Astrocyte (in vitro differentiated cells and primary cell): ENCODE data around the gene PRCD. TPM values are rescaled to one million over a fixed set of nuclear protein-coding genes. Genes with fewer than 3 reads are reported as not detected.
A peak's percentile ranks its signal among the peaks of the same experiment; 100 is the strongest.

Experiments used
- DNase-seq: peaks from one replicate; pipeline ENCODE4 v3.0.0-alpha.2; 2010; ENCODE audit warnings: low read depth
- FAIRE-seq: peaks from 2 replicates; lab custom pipeline; 2011; peaks lifted over from hg19 to GRCh38; lab: Jason Lieb, UNC
- H2AFZ ChIP-seq: 2 replicates; pipeline ENCODE4 v1.6.0; 2012; ENCODE audit warnings: low read depth, low read length, inconsistent platforms
- H3K27ac ChIP-seq: 2 replicates; pipeline ENCODE4 v1.5.1; 2011; ENCODE audit warnings: low read depth, low read length, inconsistent platforms
- H3K27me3 ChIP-seq: 2 replicates; pipeline ENCODE4 v1.6.0; 2011; ENCODE audit warnings: low read length, inconsistent platforms; ENCODE audit not compliant: insufficient read depth
- H3K36me3 ChIP-seq: 2 replicates; pipeline ENCODE4 v1.5.1; 2011; ENCODE audit warnings: low read length, inconsistent platforms; ENCODE audit not compliant: insufficient read depth
- H3K4me1 ChIP-seq: 2 replicates; pipeline ENCODE4 v1.5.1; 2011; ENCODE audit warnings: low read length, inconsistent platforms; ENCODE audit not compliant: insufficient read depth
- H3K4me2 ChIP-seq: 2 replicates; pipeline ENCODE4 v1.6.0; 2012; ENCODE audit warnings: low read length, inconsistent platforms
- H3K4me3 ChIP-seq: 2 replicates; pipeline ENCODE4 v1.5.1; 2011; ENCODE audit warnings: low read depth, mild to moderate bottlenecking, low read length, inconsistent platforms; ENCODE audit not compliant: insufficient read depth
- H3K79me2 ChIP-seq: 2 replicates; pipeline ENCODE4 v1.6.0; 2012; ENCODE audit warnings: mild to moderate bottlenecking, low read length, inconsistent platforms; ENCODE audit not compliant: insufficient read depth
- H3K9ac ChIP-seq: 2 replicates; pipeline ENCODE4 v1.6.0; 2012; ENCODE audit warnings: mild to moderate bottlenecking, low read length, inconsistent platforms
- H3K9me3 ChIP-seq: 2 replicates; pipeline ENCODE4 v1.5.1; 2012; ENCODE audit warnings: low read depth, mild to moderate bottlenecking, low read length, inconsistent platforms; ENCODE audit not compliant: insufficient read depth
- H4K20me1 ChIP-seq: 2 replicates; pipeline ENCODE4 v1.6.0; 2012; ENCODE audit warnings: low read length, inconsistent platforms; ENCODE audit not compliant: insufficient read depth
- H3K27ac Mint-ChIP-seq: one replicate; pipeline ENCODE4 v1.8.0; 2021; ENCODE audit warnings: mild to moderate bottlenecking, mixed read lengths; ENCODE audit not compliant: unreplicated experiment
- H3K27me3 Mint-ChIP-seq: one replicate; pipeline ENCODE4 v1.8.0; 2021; ENCODE audit warnings: low read depth, mixed read lengths; ENCODE audit not compliant: unreplicated experiment
- H3K36me3 Mint-ChIP-seq: one replicate; pipeline ENCODE4 v1.8.0; 2021; ENCODE audit warnings: low read depth, mixed read lengths; ENCODE audit not compliant: unreplicated experiment
- H3K4me1 Mint-ChIP-seq: one replicate; pipeline ENCODE4 v1.8.0; 2021; ENCODE audit warnings: low read depth, mixed read lengths; ENCODE audit not compliant: unreplicated experiment
- H3K4me3 Mint-ChIP-seq: one replicate; pipeline ENCODE4 v1.8.0; 2021; ENCODE audit warnings: mild to moderate bottlenecking, moderate library complexity, mixed read lengths; ENCODE audit not compliant: unreplicated experiment
- H3K9me3 Mint-ChIP-seq: one replicate; pipeline ENCODE4 v1.8.0; 2021; ENCODE audit warnings: mild to moderate bottlenecking, mixed read lengths; ENCODE audit not compliant: unreplicated experiment
- CTCF ChIP-seq: IDR thresholded peaks from 2 replicates; pipeline ENCODE4 v1.5.1; 2011; ENCODE audit warnings: low read depth, mild to moderate bottlenecking, inconsistent platforms, low read length, moderate library complexity; ENCODE audit not compliant: insufficient read depth
- EZH2 ChIP-seq: IDR thresholded peaks from 2 replicates; pipeline ENCODE4 v1.6.1; 2012; ENCODE audit warnings: mild to moderate bottlenecking, low read length, inconsistent platforms; ENCODE audit not compliant: insufficient read depth
- total RNA-seq: library from RNA; stranded (reverse); gene quantifications from 2 replicates; pipeline ENCODE4 v1.2.1, GENCODE V29; 2021

Gene PRCD
- total RNA-seq, 1 donor from 2014 or later, result 2.2 TPM

DNA sequence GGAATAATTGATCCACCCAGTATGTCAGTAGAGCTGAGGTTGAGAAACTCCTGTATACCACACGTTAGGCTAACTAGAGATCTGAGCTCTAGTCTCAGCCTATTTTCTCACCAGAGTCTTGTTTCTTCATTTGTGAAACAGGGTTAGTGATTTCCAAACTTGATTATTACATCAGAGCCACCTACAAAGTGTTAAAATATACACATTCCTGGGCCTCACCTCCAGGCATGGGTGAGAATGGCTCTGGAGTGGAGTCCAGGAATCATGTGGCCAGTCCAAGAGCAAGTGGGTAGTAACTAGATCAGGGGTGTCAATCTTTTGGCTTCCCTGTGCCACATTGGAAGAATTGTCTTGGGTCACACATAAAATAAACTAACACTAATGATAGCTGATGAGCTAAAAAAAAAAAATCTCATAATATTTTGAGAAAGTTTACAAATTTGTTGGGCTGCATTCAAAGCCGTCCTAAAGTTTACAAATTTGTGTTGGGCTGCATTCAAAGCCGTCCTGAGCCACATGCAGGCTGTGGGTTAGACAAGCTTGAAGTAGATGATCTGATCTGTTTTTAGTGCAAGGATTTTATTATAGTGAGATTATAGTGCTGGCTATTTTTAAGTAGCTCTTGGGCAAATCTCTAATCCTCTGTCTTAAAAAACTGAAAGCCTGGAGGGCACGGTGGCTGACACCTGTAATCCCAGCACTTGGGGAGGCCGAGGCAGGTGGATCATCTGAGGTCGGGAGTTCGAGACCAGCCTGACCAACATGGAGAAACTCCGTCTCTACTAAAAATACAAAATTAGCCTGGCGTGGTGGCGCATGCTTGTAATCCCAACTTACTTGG is 20.4 kb downstream of the PRCD start:
- Histone ChIP-seq H3K4me3 (peak overlapping the region; percentile 98), H3K27ac (no peak overlapping the region), H4K20me1 (peaks cover 57% of the 10 kb centered on the region), H3K9me3 (no peaks in the 10 kb centered on the region), H2AFZ (no peak overlapping the region), H3K36me3 (peaks cover 24% of the 10 kb centered on the region), H3K9ac (peak overlapping the region; percentile 100), H3K27me3 (no peaks in the 10 kb centered on the region), H3K4me2 (peak overlapping the region; percentile 87), H3K79me2 (peaks cover 48% of the 10 kb centered on the region), H3K4me1 (peaks cover 48% of the 10 kb centered on the region)
- Mint-ChIP-seq H3K27me3 (no peaks in the 10 kb centered on the region), H3K27ac (peak overlapping the region; percentile 69), H3K36me3 (peaks cover 11% of the 10 kb centered on the region), H3K9me3 (peaks cover 2% of the 10 kb centered on the region), H3K4me3 (peak overlapping the region; percentile 79), H3K4me1 (peaks cover 39% of the 10 kb centered on the region)
- DNase-seq (no peak), FAIRE-seq (no peak)
- TF ChIP-seq CTCF (no peak), EZH2 (no peak)

GRCh38 chr17:76560877-76561221 is 21.0 kb downstream of the PRCD start:
- peaks cover 14% of the 10 kb centered on the region for H3K36me3 Mint-ChIP-seq
- peak overlapping the region; percentile 32 for H3K4me3 ChIP-seq
- no peaks in the 10 kb centered on the region for H3K27me3 Mint-ChIP-seq
- peak overlapping the region; percentile 69 for H3K27ac Mint-ChIP-seq
- no peaks in the 10 kb centered on the region for H3K9me3 Mint-ChIP-seq
- DNase-seq (no peak), FAIRE-seq (no peak)
- peaks cover 38% of the 10 kb centered on the region for H3K4me1 Mint-ChIP-seq
- H3K4me3 Mint-ChIP-seq, result peak overlapping the region; percentile 79
- peak overlapping the region; percentile 87 for H3K4me2 ChIP-seq
- H3K4me1 ChIP-seq, result peaks cover 48% of the 10 kb centered on the region
- H4K20me1 ChIP-seq, result peaks cover 63% of the 10 kb centered on the region
- H3K27ac ChIP-seq, result peak overlapping the region; percentile 40
- peaks cover 52% of the 10 kb centered on the region for H3K79me2 ChIP-seq
- H3K9me3 ChIP-seq, result no peaks in the 10 kb centered on the region
- no peaks in the 10 kb centered on the region for H3K27me3 ChIP-seq
- peaks cover 30% of the 10 kb centered on the region for H3K36me3 ChIP-seq
- peak overlapping the region; percentile 53 for H3K9ac ChIP-seq
- no peak overlapping the region for H2AFZ ChIP-seq
- TF ChIP-seq CTCF, result no peak
- TF ChIP-seq EZH2, result no peak

DNA sequence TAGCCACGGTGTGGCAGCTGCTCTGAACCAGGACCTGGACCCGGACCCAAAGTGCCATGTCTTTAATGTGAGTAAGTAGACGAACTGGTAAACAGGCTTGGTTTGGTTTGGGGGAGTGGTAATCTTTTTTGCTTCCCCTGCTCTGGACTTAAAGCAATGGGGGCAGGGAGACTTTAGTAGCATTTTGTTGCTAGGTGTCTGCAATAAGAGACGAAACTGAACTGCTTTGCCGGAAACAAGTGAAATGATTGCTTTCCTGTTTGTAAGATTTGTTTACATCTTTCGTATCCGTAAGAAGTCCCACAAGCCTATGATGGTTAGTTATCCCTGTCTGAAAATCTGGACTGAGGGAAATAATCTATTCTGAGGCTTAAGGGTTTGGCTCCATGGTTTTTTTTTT is 21.5 kb downstream of the PRCD start:
- peaks cover 18% of the 10 kb centered on the region for H3K36me3 Mint-ChIP-seq
- H3K4me3 ChIP-seq, result peak overlapping the region; percentile 32
- H3K79me2 ChIP-seq, result peaks cover 52% of the 10 kb centered on the region
- peak overlapping the region; percentile 17 for H3K4me3 Mint-ChIP-seq
- H3K9me3 Mint-ChIP-seq, result no peaks in the 10 kb centered on the region
- FAIRE-seq (no peak), DNase-seq (no peak)
- H3K27me3 ChIP-seq, result no peaks in the 10 kb centered on the region
- H3K4me1 Mint-ChIP-seq, result peaks cover 43% of the 10 kb centered on the region
- no peak overlapping the region for H2AFZ ChIP-seq
- H3K36me3 ChIP-seq, result peaks cover 31% of the 10 kb centered on the region
- H3K4me2 ChIP-seq, result peak overlapping the region; percentile 87
- H3K27me3 Mint-ChIP-seq, result no peaks in the 10 kb centered on the region
- no peak overlapping the region for H3K27ac Mint-ChIP-seq
- peaks cover 48% of the 10 kb centered on the region for H3K4me1 ChIP-seq
- H3K27ac ChIP-seq, result peak overlapping the region; percentile 40
- H4K20me1 ChIP-seq, result peaks cover 68% of the 10 kb centered on the region
- H3K9ac ChIP-seq, result peak overlapping the region; percentile 53
- TF ChIP-seq CTCF, result no peak
- no peak for TF ChIP-seq EZH2
- no peaks in the 10 kb centered on the region for H3K9me3 ChIP-seq
